MCF 10A (cell line): ENCODE data around the gene DCST2. TPM values are rescaled to one million over a fixed set of nuclear protein-coding genes. Genes with fewer than 3 reads are reported as not detected.

Experiments
- BruUV-seq: library from RNA; stranded (reverse); fragments of 400-500 nt; replicated peaks from 2 replicates; lab custom pipeline; 2021; lab: Mats Ljungman, UMichigan
- CTCF ChIA-PET: fragments of 300-600 bp; sonication (Branson Sonifier 250); formaldehyde crosslinking; extraction: SDS; loops from one replicate; lab custom pipeline; 2021; ENCODE audit warnings: antibody characterized with exemption, inconsistent platforms; lab: Yijun Ruan, JAX
- POLR2A ChIA-PET: fragments of 300-600, 350-650 bp; sonication (Branson Sonifier 250); formaldehyde crosslinking; extraction: SDS; loops from one replicate; lab custom pipeline; 2020; ENCODE audit warnings: antibody characterized with exemption, inconsistent platforms; lab: Yijun Ruan, JAX
- DNase-seq: peaks from one replicate; pipeline ENCODE4 v3.0.0-alpha.2; 2018; ENCODE audit not compliant: unreplicated experiment
- H3K27ac Mint-ChIP-seq: one replicate; pipeline ENCODE4 v1.8.0; 2022; ENCODE audit warnings: mild to moderate bottlenecking, low read depth, mixed read lengths; ENCODE audit not compliant: unreplicated experiment
- H3K27me3 Mint-ChIP-seq: one replicate; pipeline ENCODE4 v1.8.0; 2022; ENCODE audit warnings: mixed read lengths; ENCODE audit not compliant: insufficient read depth, unreplicated experiment
- H3K36me3 Mint-ChIP-seq: one replicate; pipeline ENCODE4 v1.8.0; 2022; ENCODE audit warnings: mild to moderate bottlenecking, moderate library complexity, mixed read lengths; ENCODE audit not compliant: insufficient read depth, unreplicated experiment
- H3K4me1 Mint-ChIP-seq: one replicate; pipeline ENCODE4 v1.8.0; 2022; ENCODE audit warnings: mixed read lengths; ENCODE audit not compliant: insufficient read depth, unreplicated experiment
- H3K4me3 Mint-ChIP-seq: one replicate; pipeline ENCODE4 v1.8.0; 2022; ENCODE audit warnings: mild to moderate bottlenecking, moderate library complexity, mixed read lengths; ENCODE audit not compliant: unreplicated experiment
- H3K9me3 Mint-ChIP-seq: one replicate; pipeline ENCODE4 v1.8.0; 2022; ENCODE audit warnings: mixed read lengths; ENCODE audit not compliant: unreplicated experiment
- intact Hi-C: fragments of 100-400 bp; cut with micrococcal nuclease; formaldehyde crosslinking; loops from 2 replicates; pipeline ENCODE4 v1.14.1; 2022
- total RNA-seq: library from RNA; stranded (reverse); gene quantifications from 2 replicates; pipeline ENCODE4 v1.2.3, GENCODE V29; 2022
- TF ChIP-seq, protein P1 (sequence below): fragments of 200-600 bp; IDR thresholded peaks from one replicate; pipeline ENCODE4 v1.8.0; 2022; ENCODE audit warnings: antibody characterized with exemption, mild to moderate bottlenecking; ENCODE audit not compliant: unreplicated experiment

DCST2 gene
- total RNA-seq, 1 experiment from 2014 or later, result 0.91 TPM

DNA sequence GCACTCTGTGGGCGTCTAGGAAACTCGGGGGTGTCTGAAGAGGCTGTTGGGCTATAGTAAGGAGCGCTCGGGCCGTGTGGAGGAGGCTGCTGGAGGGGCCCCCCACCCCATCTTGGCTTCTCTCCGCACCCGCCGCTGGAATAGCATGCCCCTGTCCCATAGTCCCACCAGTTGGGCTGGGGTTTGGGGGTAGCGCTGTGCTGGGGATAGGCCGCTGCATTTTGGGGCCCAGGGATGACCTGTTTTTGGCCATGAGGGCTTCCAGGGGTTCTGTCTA is 45.6 kb upstream of the DCST2 start:
- peaks cover 30% of the 10 kb centered on the region for H3K27me3 Mint-ChIP-seq
- no peak for DNase-seq
- peak overlapping the region; percentile 77 for H3K4me3 Mint-ChIP-seq
- CTCF ChIA-PET, result interaction anchor here (0.6 to 2.6 kb wide), 8 partner anchors 10 to 229 kb away, joined by 3 to 17 read pairs (median 4); partner anchors contain the start of gene KRTCAP2
- peaks cover 41% of the 10 kb centered on the region for H3K4me1 Mint-ChIP-seq
- peak overlapping the region; percentile 57 for H3K27ac Mint-ChIP-seq
- no peaks in the 10 kb centered on the region for H3K9me3 Mint-ChIP-seq
- BruUV-seq, result no TSS peak
- no peaks in the 10 kb centered on the region for H3K36me3 Mint-ChIP-seq
- intact Hi-C loops, result no loop called here
- POLR2A ChIA-PET, result interaction anchor here (0.8 to 5.5 kb wide), 14 partner anchors 10 to 505 kb away, joined by 3 to 41 read pairs (median 6); partner anchors contain the start of genes ADAM15, CKS1B, EFNA4 and FLAD1
- TF ChIP-seq, protein P1, sequence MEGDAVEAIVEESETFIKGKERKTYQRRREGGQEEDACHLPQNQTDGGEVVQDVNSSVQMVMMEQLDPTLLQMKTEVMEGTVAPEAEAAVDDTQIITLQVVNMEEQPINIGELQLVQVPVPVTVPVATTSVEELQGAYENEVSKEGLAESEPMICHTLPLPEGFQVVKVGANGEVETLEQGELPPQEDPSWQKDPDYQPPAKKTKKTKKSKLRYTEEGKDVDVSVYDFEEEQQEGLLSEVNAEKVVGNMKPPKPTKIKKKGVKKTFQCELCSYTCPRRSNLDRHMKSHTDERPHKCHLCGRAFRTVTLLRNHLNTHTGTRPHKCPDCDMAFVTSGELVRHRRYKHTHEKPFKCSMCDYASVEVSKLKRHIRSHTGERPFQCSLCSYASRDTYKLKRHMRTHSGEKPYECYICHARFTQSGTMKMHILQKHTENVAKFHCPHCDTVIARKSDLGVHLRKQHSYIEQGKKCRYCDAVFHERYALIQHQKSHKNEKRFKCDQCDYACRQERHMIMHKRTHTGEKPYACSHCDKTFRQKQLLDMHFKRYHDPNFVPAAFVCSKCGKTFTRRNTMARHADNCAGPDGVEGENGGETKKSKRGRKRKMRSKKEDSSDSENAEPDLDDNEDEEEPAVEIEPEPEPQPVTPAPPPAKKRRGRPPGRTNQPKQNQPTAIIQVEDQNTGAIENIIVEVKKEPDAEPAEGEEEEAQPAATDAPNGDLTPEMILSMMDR, result no peak

- intact Hi-C loops, result no loop called here
- ChIA-PET POLR2A (interaction anchor here (0.7 to 5.5 kb wide), 14 partner anchors 9 to 504 kb away, joined by 3 to 41 read pairs (median 6); partner anchors contain the start of genes ADAM15, CKS1B, EFNA4 and FLAD1), CTCF (interaction anchor here (0.6 to 2.0 kb wide), 11 partner anchors 10 to 229 kb away, joined by 3 to 17 read pairs (median 3); partner anchors contain the start of gene KRTCAP2)
- Mint-ChIP-seq H3K27ac (peak within 1 kb of the TSS; percentile 57), H3K36me3 (no peaks in the 10 kb centered on the region), H3K27me3 (peaks cover 30% of the 10 kb centered on the region), H3K9me3 (no peaks in the 10 kb centered on the region), H3K4me3 (peak within 1 kb of the TSS; percentile 77), H3K4me1 (peaks cover 37% of the 10 kb centered on the region)
- DNase-seq, result peak; percentile 75
- TF ChIP-seq, protein P1, result no peak
- BruUV-seq, result no TSS peak
Observed at GRCh38 chr1:155078469-155079209, 45.1 kb upstream of the DCST2 start, which contains the start of gene EFNA3. TSS of gene EFNA3 (plus strand) at chr1:155078837. CDS start at chr1:155078942, 105 bp downstream.

- Mint-ChIP-seq H3K9me3 (no peaks in the 10 kb centered on the region), H3K4me3 (peak overlapping the region; percentile 77), H3K36me3 (no peaks in the 10 kb centered on the region), H3K4me1 (peaks cover 33% of the 10 kb centered on the region), H3K27me3 (peaks cover 30% of the 10 kb centered on the region), H3K27ac (peak overlapping the region; percentile 3)
- no peak for DNase-seq
- TF ChIP-seq, protein P1, result no peak
- intact Hi-C loops, result no loop called here
- ChIA-PET POLR2A (interaction anchor here (0.6 to 5.5 kb wide), 14 partner anchors 9 to 170 kb away, joined by 3 to 41 read pairs (median 6); partner anchors contain the start of genes ADAM15, CKS1B, EFNA4 and FLAD1), CTCF (interaction anchor here (0.6 to 2.0 kb wide), 7 partner anchors 10 to 95 kb away, joined by 3 to 17 read pairs (median 4); partner anchors contain the start of gene KRTCAP2)
- BruUV-seq, result no TSS peak
Observed at GRCh38 chr1:155077758-155078445, 44.3 kb upstream of the DCST2 start.

- TF ChIP-seq, protein P1, result no peak
- H3K27ac Mint-ChIP-seq, result no peak overlapping the region
- no peaks in the 10 kb centered on the region for H3K36me3 Mint-ChIP-seq
- ChIA-PET CTCF (interaction anchor here (0.7 to 3.6 kb wide), 7 partner anchors 9 to 33 kb away, joined by 3 to 29 read pairs (median 5); partner anchors contain the start of gene ADAM15), POLR2A (interaction anchor here (0.6 to 5.5 kb wide), 5 partner anchors 13 to 170 kb away, joined by 3 to 41 read pairs (median 13); partner anchors contain the start of genes ADAM15, EFNA4 and KRTCAP2)
- H3K27me3 Mint-ChIP-seq, result peaks cover 30% of the 10 kb centered on the region
- intact Hi-C loops, result no loop called here
- peaks cover 31% of the 10 kb centered on the region for H3K4me1 Mint-ChIP-seq
- peak overlapping the region; percentile 77 for H3K4me3 Mint-ChIP-seq
- no peaks in the 10 kb centered on the region for H3K9me3 Mint-ChIP-seq
- DNase-seq, result no peak
- BruUV-seq, result no TSS peak
Observed at GRCh38 chr1:155077346-155077745, 43.8 kb upstream of the DCST2 start.
